GM18519 (cell line): Measurements from ENCODE around the gene DUSP7.

Source experiments
- ATAC-seq: cut with Tn5 transposase; IDR thresholded peaks from one replicate; pipeline ENCODE4 v1.9.1; 2021; ENCODE audit warnings: mild to moderate bottlenecking, moderate library complexity; ENCODE audit not compliant: unreplicated experiment, low FRiP score

Gene DUSP7

GRCh38 chr3:52069135-52069534 is 12.8 kb upstream of the DUSP7 start:
- ATAC-seq, result no peak

GRCh38 chr3:52068730-52069129 is 12.4 kb upstream of the DUSP7 start:
- no peak for ATAC-seq

- ATAC-seq, result no peak
These were observed 11.7 kb upstream of the DUSP7 start for GRCh38 chr3:52068055-52068571.

GRCh38 chr3:52067526-52067925 is 11.2 kb upstream of the DUSP7 start:
- no peak for ATAC-seq

GRCh38 chr3:52067046-52067445 is 10.7 kb upstream of the DUSP7 start:
- no peak for ATAC-seq

- ATAC-seq, result no peak
These were observed 8.9 kb upstream of the DUSP7 start for GRCh38 chr3:52065264-52065756.

- ATAC-seq, result no peak
These were observed 8.2 kb upstream of the DUSP7 start for GRCh38 chr3:52064561-52064960.

- ATAC-seq, result no peak
These were observed 6.8 kb upstream of the DUSP7 start for GRCh38 chr3:52063026-52063723.

- no peak for ATAC-seq
These were observed 6.1 kb upstream of the DUSP7 start for GRCh38 chr3:52062505-52062904.

GRCh38 chr3:52061121-52061910 is 4.9 kb upstream of the DUSP7 start:
- ATAC-seq, result no peak

- ATAC-seq, result no peak
These were observed 3.4 kb upstream of the DUSP7 start for GRCh38 chr3:52059781-52060180.

- ATAC-seq, result no peak
These were observed 1.6 kb upstream of the DUSP7 start for GRCh38 chr3:52057812-52058495.

GRCh38 chr3:52056968-52057811 is 819 bp upstream of the DUSP7 start:
- ATAC-seq, result peak; percentile 81

- no peak for ATAC-seq
These were observed 627 bp downstream of the DUSP7 start for GRCh38 chr3:52055537-52056351.

- ATAC-seq, result no peak
These were observed 1.5 kb downstream of the DUSP7 start for GRCh38 chr3:52054661-52055511.

- ATAC-seq, result no peak
These were observed 2.8 kb downstream of the DUSP7 start for GRCh38 chr3:52053307-52054304.

- no peak for ATAC-seq
These were observed 3.5 kb downstream of the DUSP7 start for GRCh38 chr3:52052831-52053306.
